Left lung (tissue), 10 donors: Measurements from ENCODE around the gene BCAP31. TPM values are rescaled to one million over a fixed set of nuclear protein-coding genes. Genes with fewer than 3 reads are reported as not detected.

Experiments used
- ATAC-seq: fragments of 200-7000 bp; cut with Tn5 transposase; one replicate; pipeline ENCODE4 v1.9.1; 2020; ENCODE audit warnings: moderate library complexity
- DNase-seq, 4 donors: peaks; one replicate each; pipeline ENCODE4 v3.0.0-alpha.2; 2013 to 2020
- H3K27ac ChIP-seq, 2 donors: fragments of 200-600 bp; sonication (generic) in 1 of 2; one replicate each; pipeline versions ENCODE4 v1.5.0 to v1.8.0; 2020 to 2021
- H3K27me3 ChIP-seq, 2 donors: fragments of 200-600 bp; sonication (generic) in 1 of 2; one replicate each; pipeline versions ENCODE4 v1.5.0 to v1.8.0; 2020 to 2021
- H3K36me3 ChIP-seq, 2 donors: fragments of 200-600 bp; sonication (generic) in 1 of 2; one replicate each; pipeline versions ENCODE4 v1.5.0 to v1.8.0; 2020 to 2021
- H3K4me1 ChIP-seq, 2 donors: fragments of 200-600 bp; one replicate each; pipeline ENCODE4 v1.8.0; 2021
- H3K4me3 ChIP-seq, 2 donors: fragments of 200-600 bp; sonication (generic) in 1 of 2; one replicate each; pipeline versions ENCODE4 v1.5.0 to v1.8.0; 2020 to 2021; ENCODE audit warnings: mild to moderate bottlenecking in 1 of 2
- H3K9me3 ChIP-seq, 2 donors: fragments of 200-600 bp; sonication (generic) in 1 of 2; one replicate each; pipeline versions ENCODE4 v1.5.0 to v1.8.0; 2020 to 2021
- CTCF ChIP-seq, 2 donors: fragments of 200-600 bp; sonication (generic) in 1 of 2; IDR thresholded peaks; one replicate each; pipeline versions ENCODE4 v1.5.0 to v1.8.0; 2021; ENCODE audit warnings: antibody characterized with exemption in 2 of 2
- intact Hi-C, 2 donors: fragments of 100-400 bp; cut with DNase I; formaldehyde crosslinking; loops; one replicate each; pipeline versions ENCODE4 v1.11.2 to v1.14.2; 2022
- polyA plus RNA-seq, 6 donors: library from polyadenylated mRNA; unstranded; fragments of 120-200 nt; gene quantifications; one replicate each; pipeline ENCODE4 v1.2.1, GENCODE V29; 2013; ENCODE audit not compliant: insufficient read length in 6 of 6
- total RNA-seq, 2 donors: library from RNA; stranded (reverse); fragmentation: NEBNext Ultra II Directional; extraction: Animal tissue kit (Norgen Biotek cat#: 25700); gene quantifications; one replicate each; pipeline ENCODE4 v1.2.1, GENCODE V29; 2021
- donor health status: DM: no; HTN: yes; CAD: no.
- donor health status: DM: no; HTN: no; CAD: no.

The BCAP31 gene
- total and polyA plus RNA-seq, 8 donors = 126 to 243 (median 138) TPM

- TF ChIP-seq CTCF (IDR thresholded peaks at IDR 0.05) = no peak
- peak in 1 of 4 donors; percentile 16 for DNase-seq
- no peaks in the 10 kb centered on the region for H3K4me1 ChIP-seq
- no peaks in the 10 kb centered on the region for H3K9me3 ChIP-seq
- H3K27me3 ChIP-seq = peaks cover 3 to 52% of the 10 kb centered on the region in 2 donors
- no peak for ATAC-seq
- H3K4me3 ChIP-seq = no peak overlapping the region
- no peak overlapping the region for H3K27ac ChIP-seq
- H3K36me3 ChIP-seq = no peaks in the 10 kb centered on the region
- intact Hi-C loops = no loop called here
These were observed 49.9 kb downstream of the BCAP31 start for GRCh38 chrX:153674219-153674851.

- ATAC-seq (no peak), DNase-seq (peak in 1 of 4 donors; percentile 15)
- H3K27me3 ChIP-seq = peaks cover 3 to 52% of the 10 kb centered on the region in 2 donors
- no peaks in the 10 kb centered on the region for H3K9me3 ChIP-seq
- intact Hi-C loops = no loop called here
- no peak within 1 kb of the TSS for H3K27ac ChIP-seq
- no peak within 1 kb of the TSS for H3K4me3 ChIP-seq
- H3K36me3 ChIP-seq = no peaks in the 10 kb centered on the region
- TF ChIP-seq CTCF (IDR thresholded peaks at IDR 0.05) = no peak
- no peaks in the 10 kb centered on the region for H3K4me1 ChIP-seq
These were observed 50.6 kb downstream of the BCAP31 start, which contains the start of gene PNCK for GRCh38 chrX:153673428-153674218. Gene PNCK (minus strand): TSS chrX:153673813. CDS start chrX:153673076, 737 bp downstream.

GRCh38 chrX:153672531-153673427, 51.4 kb downstream of the BCAP31 start:
- intact Hi-C loops = no loop called here
- Histone ChIP-seq H3K27ac (no peak overlapping the region), H3K4me3 (no peak overlapping the region), H3K36me3 (no peaks in the 10 kb centered on the region), H3K27me3 (peaks cover 3 to 52% of the 10 kb centered on the region in 2 donors), H3K4me1 (no peaks in the 10 kb centered on the region), H3K9me3 (no peaks in the 10 kb centered on the region)
- TF ChIP-seq CTCF (IDR thresholded peaks at IDR 0.05) = no peak
- DNase-seq (peak in 1 of 4 donors; percentile 32), ATAC-seq (no peak)

GRCh38 chrX:153671589-153672530, 52.3 kb downstream of the BCAP31 start:
- Histone ChIP-seq H3K4me3 (no peak overlapping the region), H3K9me3 (no peaks in the 10 kb centered on the region), H3K27me3 (peaks cover 3 to 54% of the 10 kb centered on the region in 2 donors), H3K36me3 (no peaks in the 10 kb centered on the region), H3K27ac (no peak overlapping the region), H3K4me1 (no peaks in the 10 kb centered on the region)
- intact Hi-C loops = no loop called here
- TF ChIP-seq CTCF (IDR thresholded peaks at IDR 0.05) = no peak
- ATAC-seq = no peak
- peak in 1 of 4 donors; percentile 29 for DNase-seq
